GM21717 (cell line): ENCODE results near the gene ALLC.
"Not testable (repeated sequence)": the region's sequence is repeated elsewhere in the genome, so short reads cannot be mapped to it uniquely, and the experiment has no call there.

Experiments
- ATAC-seq: cut with Tn5 transposase; IDR thresholded peaks from one replicate; pipeline ENCODE4 v1.9.1; 2021; ENCODE audit warnings: mild to moderate bottlenecking, moderate library complexity; ENCODE audit not compliant: unreplicated experiment

The ALLC gene

GRCh38 chr2:3657881-3658280 is at the start of gene ALLC:
TSS of gene ALLC (plus strand) at chr2:3658200. CDS start at chr2:3671158, 12,958 bp downstream.
- ATAC-seq = no peak

- ATAC-seq = no peak
Measured at GRCh38 chr2:3608373-3609278, 49.4 kb upstream of the ALLC start.

GRCh38 chr2:3609279-3609673 is 48.7 kb upstream of the ALLC start:
- ATAC-seq = not testable (repeated sequence)

DNA sequence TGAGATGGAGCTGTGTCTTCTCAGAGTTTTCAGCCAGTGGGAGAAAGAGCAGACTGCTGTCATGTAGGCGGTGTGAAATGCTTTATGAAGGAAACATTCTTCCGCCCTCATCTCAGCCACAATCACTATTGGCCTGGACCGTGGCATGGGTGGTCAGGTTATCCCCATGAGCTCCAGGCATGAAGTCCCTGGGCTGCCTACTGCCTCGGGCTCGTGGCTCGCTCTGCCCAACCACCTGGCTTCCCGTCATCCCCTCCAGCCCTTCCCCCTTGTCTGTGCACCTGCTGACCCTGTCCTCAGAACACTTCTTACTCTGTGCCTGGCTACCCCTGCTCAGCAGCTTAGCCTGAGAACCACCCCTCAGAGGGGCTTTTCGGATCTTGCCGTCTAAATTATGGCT is 47.6 kb upstream of the ALLC start:
- no peak for ATAC-seq

DNA sequence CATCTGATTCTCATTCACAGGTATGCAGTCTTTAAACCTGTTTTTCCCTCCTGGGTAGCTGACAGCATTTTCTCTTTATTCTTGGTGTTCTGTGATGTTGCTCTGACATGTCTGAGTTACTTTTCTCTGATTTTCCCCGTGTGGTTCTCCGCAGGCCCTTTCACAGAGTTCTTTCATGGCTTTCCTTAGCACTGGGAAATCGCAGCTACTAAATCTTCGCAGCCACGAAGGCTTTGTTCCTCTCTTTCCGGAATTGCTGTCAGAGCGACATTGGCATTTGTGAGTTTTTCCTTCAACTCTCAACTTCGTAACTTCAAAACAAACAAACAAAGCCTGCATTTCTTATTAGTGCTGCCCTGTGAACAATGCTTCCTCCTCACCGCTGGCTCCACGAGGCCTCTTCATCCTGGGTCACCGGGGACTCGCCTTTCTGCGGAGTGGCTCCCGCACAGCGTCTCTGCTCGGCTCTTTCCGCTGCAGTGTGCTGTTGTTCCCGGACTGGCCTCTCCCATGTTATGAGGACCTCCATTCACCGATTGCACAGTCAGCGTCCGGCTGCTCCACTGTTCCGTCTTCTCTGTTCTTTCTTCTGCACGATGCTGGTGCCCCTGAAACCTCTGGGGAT is 47.0 kb upstream of the ALLC start:
- ATAC-seq = no peak

DNA sequence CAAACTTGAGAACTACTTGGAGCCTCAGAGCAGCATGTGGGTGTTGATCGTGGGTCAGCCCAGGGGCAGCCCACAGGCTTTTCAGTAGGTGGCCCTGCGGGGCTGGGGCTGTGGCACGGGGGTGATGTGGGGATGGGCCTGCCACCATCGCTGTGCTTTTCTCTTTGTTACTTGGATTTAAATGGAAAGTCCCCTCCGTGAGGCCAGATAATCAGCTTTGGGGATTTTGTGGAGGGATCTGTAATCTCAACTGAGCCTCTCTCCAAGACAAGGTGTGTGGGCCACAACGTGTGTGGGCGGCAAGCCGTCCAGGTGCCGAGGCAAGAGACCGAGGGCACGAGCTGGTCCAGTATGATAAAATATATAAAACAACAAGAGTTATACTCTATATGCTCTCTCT is 46.4 kb upstream of the ALLC start:
- no peak for ATAC-seq

DNA sequence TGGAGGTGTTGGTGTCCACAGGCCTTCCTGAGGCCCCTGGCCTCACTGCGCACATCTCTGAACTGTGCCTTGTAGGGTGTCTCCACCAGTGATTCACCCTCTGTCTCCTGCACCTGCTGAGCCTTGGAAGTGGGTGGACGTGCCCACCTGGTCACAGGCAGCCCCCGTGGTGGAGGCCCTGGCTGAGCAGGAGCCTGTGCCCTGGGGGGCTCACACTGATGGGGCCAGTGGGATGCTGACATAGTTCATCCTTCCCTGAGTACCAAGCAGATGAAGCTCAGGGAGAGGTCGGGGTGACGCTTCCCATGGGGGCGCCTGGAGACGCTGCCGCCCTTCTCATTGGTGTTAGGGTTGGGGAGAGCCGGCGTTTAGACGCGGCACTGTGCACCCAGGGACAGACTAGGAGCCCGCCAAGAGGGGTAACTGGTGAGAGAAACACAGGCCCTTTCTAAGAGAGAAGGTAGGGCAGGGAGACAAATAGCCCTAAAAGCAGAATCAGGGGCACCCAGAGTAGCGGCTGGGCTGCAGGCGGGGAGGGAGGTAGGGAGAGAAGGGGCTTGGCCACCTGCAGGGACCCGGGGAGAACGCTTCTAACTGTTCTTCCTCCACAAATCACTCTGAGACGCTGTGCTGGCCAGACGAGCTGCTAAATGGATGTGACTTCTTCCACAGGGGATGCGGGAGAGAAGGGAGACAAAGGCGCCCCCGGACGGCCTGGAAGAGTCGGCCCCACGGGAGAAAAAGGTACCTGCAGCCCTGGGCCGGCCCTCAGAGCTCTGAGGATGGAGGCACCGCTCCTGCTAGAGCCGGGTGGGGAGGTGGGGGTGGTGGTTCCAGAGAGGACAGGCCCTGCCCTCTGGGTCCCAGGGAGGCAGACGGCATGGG is 45.1 kb upstream of the ALLC start:
- no peak for ATAC-seq

DNA sequence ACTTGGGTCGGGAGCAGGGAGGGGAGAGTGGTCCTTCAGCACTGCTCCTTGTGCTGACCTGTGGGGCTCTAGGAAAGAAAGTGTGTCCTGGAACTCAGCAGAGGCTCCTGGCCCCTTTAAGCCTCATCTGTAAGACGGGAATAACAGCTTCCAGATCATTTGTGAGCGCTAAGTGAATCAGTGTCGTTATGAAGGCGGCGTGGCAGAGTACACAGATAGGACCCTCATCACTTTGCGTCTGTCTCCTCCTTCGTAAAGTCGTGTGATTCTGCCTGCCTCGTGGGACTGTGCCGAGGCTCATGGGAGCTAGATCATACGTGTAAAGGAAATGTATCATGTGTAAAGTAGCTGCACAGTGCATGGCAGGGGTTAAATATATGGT is 44.5 kb upstream of the ALLC start:
- no peak for ATAC-seq

GRCh38 chr2:3614743-3615142 is 43.3 kb upstream of the ALLC start:
- ATAC-seq = not testable (repeated sequence)

GRCh38 chr2:3615541-3616200 is 42.3 kb upstream of the ALLC start:
- not testable (repeated sequence) for ATAC-seq

DNA sequence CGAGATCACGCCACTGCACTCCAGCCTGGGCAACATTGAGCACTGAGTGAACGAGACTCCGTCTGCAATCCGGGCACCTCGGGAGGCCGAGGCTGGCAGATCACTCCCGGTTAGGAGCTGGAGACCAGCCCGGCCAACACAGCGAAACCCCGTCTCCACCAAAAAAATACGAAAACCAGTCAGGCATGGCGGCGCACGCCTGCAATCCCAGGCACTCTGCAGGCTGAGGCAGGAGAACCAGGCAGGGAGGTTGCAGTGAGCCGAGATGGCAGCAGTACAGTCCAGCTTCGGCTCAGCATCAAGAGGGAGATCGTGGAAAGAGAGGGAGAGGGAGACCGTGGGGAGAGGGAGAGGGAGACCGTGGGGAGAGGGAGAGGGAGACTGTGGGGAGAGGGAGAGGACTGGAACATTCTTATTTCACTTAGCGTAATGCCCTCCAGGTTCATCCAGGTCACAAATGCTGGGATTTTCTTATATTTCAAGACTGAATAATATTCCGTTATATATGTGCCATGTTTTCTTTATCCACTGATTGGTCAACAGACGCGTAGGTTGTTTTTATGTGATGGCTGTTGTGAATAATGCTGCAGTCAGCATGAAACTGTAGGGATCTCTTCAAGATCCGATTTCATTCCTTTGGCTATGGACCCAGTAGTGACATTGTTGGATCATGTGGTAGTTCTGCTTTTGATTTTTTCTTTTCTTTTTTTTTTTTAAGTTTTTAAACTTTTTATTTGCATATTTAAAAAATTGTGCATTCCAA is 41.4 kb upstream of the ALLC start:
- not testable (repeated sequence) for ATAC-seq

DNA sequence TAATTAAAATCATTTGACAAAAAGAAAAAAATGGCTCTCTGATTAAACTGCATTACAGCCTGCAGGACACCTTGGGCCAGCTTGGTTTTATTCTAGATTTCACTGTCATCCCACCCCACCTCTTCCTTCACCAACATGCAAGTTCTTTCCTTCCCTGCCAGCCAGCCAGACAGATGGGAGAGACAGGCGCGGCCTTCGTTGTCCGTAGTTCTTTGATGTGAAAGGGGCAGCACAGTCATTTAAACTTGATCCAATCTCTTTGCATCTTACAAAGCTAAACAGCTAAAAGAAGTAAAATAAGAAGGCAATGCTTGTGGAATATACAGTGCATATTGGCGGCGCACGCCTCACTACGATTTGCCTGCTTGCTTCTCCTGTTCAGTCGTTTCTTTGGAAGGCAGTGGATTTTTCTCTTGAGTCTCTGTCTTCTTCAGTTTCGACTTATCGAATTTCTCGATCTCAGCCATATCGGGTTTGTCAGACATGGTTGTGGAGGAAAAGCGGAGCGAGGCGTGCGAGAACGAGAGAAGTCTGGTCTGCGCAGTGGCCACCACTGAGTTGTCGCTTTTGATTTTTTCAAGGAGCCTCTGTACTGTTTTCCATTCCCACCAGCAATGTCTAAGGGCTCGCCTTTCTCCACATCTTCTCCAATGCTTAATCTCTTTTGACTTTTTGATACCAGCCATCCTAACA is 40.7 kb upstream of the ALLC start:
- ATAC-seq = no peak

DNA sequence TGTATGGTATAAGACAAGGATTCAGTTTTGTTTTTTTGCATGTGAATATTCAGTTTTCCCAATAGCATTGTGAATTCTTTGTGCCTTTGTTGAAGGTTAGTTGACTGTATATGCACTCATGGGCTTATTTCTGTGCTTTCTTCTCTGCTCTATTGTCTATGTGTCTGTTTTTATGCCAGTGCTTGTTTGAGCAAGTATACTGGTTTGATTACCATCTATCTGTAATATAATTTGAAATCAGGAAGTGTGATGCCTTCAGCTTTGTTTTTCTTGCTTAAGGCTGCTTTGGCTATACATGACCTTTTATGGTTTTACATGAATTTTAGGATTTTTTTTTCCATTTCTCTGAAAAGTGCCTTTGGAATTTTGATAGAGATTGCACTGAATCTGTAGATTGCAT is 39.6 kb upstream of the ALLC start:
- no peak for ATAC-seq

DNA sequence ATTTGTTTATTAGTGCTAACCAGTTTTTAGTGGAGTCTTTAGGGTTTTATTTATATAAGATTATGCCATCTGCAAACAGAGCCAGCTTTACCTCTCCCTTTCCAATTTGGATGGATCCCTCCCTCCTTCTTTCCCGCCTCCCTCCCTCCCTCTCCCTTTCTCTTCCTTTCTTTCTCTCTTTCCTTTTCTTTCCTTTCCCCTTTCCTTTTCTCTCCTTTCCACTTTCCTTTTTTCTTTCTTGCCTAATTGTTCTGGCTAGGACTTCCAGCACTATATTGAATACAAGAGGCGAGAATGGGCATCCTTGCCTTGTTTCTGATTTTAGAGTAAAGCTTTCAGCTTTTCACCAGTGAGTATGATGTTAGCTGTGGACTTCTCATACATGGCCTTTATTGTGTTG is 39.0 kb upstream of the ALLC start:
- ATAC-seq = no peak

DNA sequence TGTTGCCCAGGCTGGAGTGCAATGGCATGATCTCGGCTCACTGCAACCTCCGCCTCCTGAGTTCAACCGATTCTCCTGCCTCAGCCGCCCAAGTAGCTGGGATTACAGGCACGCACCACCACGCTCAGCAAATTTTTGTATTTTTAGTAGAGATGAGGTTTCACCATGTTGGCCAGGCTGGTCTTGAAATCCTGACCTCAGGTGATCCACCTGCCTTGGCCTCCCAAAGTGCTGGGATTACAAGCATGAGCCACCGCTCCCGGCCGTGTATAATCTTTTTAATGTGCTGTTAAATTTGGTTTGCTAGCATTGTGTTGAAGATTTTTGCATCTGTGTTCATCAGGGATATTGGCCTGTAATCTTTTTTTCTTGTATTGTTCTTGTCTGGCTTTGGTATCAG is 38.3 kb upstream of the ALLC start:
- ATAC-seq = not testable (repeated sequence)

GRCh38 chr2:3620834-3621233 is 37.2 kb upstream of the ALLC start:
- no peak for ATAC-seq

DNA sequence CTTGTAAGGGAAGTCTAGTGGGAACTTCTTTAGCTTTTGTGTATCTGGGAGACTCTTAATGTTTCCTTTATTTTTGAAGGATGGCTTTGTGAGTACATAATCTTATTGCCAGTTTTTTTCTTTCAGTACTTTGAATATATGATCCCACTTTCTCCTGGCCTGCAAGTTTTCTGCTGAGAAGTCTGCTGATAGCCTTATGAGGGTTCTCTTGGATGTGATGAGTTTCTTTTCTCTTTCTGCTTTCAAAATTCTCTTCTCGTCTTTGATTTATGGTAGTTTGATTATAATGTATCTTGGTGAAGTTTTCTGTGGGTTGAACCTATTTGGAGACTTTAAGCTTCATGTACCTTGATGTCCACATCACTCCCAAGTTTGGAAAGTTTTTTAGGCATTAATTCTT is 35.0 kb upstream of the ALLC start:
- ATAC-seq = no peak

DNA sequence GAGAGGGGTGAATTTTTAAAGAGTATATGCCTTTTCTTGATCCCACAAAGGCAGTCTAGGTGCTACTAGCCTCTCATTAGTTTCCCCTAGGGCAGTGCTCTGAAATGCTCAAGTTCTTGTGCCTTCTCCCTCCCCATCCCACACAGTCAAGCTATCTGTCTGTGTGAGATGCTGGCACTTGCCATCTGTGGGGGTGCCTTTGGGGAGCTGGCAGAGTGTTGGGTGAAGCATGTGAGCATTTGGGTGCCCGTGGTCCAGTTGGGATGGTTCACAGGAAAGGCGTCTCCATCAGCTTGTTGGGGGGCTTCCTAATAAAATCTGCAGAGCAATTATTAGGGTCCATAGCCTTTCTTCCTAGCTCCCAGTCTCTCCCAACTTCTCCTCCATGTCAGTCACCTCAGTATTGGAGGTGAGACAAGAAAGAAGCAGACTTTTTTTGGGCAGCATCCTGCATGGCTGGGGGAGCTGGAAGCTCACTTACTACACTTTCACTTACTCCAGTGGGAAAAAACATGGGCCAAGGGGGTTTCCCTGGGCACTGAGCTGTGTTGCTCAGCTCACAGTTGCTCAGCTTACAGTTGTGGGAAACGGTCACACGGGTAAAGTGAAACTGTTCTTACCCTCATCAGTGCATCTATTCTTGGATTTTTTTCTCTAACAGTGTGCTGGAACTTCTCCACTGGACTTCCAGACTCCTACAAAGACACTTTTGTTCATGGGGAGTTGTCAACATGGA is 33.8 kb upstream of the ALLC start:
- peak; percentile 79 for ATAC-seq

DNA sequence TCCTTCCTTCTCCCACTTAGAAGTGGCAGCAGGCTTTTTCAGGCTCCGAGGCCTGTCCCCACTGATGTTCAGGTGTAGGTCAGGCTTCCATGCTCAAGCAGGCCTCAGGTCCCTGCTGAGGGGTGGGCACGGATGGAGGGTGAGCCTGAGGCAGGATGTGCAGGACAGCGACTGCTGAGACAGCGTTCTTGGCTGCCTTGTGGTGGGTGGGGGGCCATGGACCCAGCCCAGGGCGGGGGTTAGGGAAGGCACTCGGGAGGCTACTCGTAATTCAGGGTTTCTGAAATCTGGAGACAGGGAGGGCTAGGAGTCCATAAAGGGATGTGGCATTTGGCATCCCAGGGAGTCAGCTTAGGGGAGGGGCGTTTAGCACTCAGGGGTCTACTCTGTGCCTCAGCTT is 32.8 kb upstream of the ALLC start:
- no peak for ATAC-seq
